Activated naive CD4-positive, alpha-beta T cell treated with anti-CD3 and anti-CD28 coated beads for 36 hours (primary cell): ENCODE measurements around the gene PLA2G15. TPM values are rescaled to one million over a fixed set of nuclear protein-coding genes. Genes with fewer than 3 reads are reported as not detected.
A peak's percentile ranks its signal among the peaks of the same experiment; 100 is the strongest.

Experiments used
- CTCF ChIA-PET: fragments of 350-600 bp; sonication (Branson Sonifier 250); formaldehyde crosslinking; loops from one replicate; lab custom pipeline; 2021; ENCODE audit warnings: antibody characterized with exemption; lab: Charles Lee
- DNase-seq: peaks from one replicate; pipeline ENCODE4 v3.0.0-alpha.2; 2020
- H3K27ac Mint-ChIP-seq: one replicate; pipeline ENCODE4 v1.8.0; 2021; ENCODE audit warnings: mild to moderate bottlenecking, mixed read lengths
- H3K27me3 Mint-ChIP-seq: one replicate; pipeline ENCODE4 v1.8.0; 2021; ENCODE audit warnings: low read depth, mixed read lengths
- H3K36me3 Mint-ChIP-seq: one replicate; pipeline ENCODE4 v1.8.0; 2021; ENCODE audit warnings: low read depth, mixed read lengths
- H3K4me1 Mint-ChIP-seq: one replicate; pipeline ENCODE4 v1.8.0; 2021; ENCODE audit warnings: low read depth, mixed read lengths
- H3K4me3 Mint-ChIP-seq: one replicate; pipeline ENCODE4 v1.8.0; 2021; ENCODE audit warnings: mild to moderate bottlenecking, moderate library complexity, mixed read lengths
- H3K9me3 Mint-ChIP-seq: one replicate; pipeline ENCODE4 v1.8.0; 2021; ENCODE audit warnings: mixed read lengths
- intact Hi-C: fragments of 100-400 bp; cut with micrococcal nuclease; formaldehyde crosslinking; loops from one replicate; pipeline ENCODE4 v1.15.1; 2023
- total RNA-seq, 2 experiments: library from RNA; stranded (reverse); gene quantifications; one replicate each; pipeline ENCODE4 v1.2.3, GENCODE V29; 2021

PLA2G15 gene
- total RNA-seq, 2 experiments from 2014 or later = 4.2 to 5.4 TPM

DNA sequence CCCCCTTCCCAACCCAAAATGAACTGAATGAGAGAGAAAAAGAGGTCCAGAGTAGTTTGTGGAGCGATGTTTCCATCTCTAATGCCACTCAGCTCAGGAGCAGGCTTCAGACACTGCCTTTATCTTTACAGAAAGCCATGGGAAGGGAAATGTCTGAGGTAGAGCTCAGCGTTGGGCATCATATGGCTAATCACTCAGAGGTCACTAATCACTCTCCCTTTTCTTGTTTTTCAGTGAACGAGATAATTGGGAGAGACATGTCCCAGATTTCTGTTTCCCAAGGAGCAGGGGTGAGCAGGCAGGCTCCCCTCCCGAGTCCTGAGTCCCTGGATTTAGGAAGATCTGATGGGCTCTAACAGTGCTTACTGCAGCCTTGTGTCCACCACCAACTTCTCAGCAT is 19.1 kb upstream of the PLA2G15 start:
- Mint-ChIP-seq H3K9me3 (no peaks in the 10 kb centered on the region), H3K36me3 (peaks cover 5% of the 10 kb centered on the region), H3K4me1 (peaks cover 33% of the 10 kb centered on the region), H3K27me3 (no peaks in the 10 kb centered on the region), H3K4me3 (no peak overlapping the region), H3K27ac (no peak overlapping the region)
- DNase-seq = no peak
- intact Hi-C loops = loop anchor here (5.0 kb wide), 1 partner anchor 49 kb away; no protein-coding TSS in a partner anchor
- CTCF ChIA-PET = interaction anchor here (0.6 to 3.1 kb wide), 4 partner anchors 8 to 142 kb away, joined by 3 to 24 read pairs (median 8); no protein-coding TSS in a partner anchor

DNA sequence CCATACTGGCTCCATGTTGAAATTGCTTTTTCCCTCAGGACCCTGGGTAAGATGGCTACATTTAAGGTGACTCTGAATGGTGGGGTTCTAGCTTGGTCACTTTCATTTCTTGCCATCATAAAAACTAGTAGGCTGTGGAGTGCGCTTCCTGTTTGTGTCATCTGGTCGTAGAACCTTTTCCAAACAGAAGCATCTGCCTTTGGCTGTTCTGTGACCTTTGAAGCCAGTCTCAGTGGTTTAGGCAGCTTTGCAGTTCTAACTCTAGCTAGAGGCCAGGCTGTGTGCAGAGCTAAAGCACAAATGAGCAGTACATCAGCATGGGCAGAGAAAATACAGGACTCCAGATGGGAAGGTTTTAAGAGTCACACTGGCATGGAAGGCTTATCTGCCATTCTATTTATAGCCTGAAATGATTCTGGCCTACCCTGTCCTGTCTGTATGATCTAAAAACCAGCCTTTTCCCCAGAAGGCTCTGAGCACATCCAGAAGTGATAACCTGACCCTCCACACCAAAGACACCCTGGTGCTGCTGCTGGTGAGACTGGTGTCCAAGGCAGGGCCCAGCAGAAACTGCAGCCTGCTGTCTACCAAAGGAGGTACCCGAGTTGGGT is 17.9 kb upstream of the PLA2G15 start:
- no peaks in the 10 kb centered on the region for H3K9me3 Mint-ChIP-seq
- H3K36me3 Mint-ChIP-seq = peaks cover 5% of the 10 kb centered on the region
- H3K27me3 Mint-ChIP-seq = no peaks in the 10 kb centered on the region
- DNase-seq = peak; percentile 56
- CTCF ChIA-PET = interaction anchor here (0.7 to 3.1 kb wide), 16 partner anchors 10 to 238 kb away, joined by 3 to 24 read pairs (median 6); no protein-coding TSS in a partner anchor
- H3K4me3 Mint-ChIP-seq = no peak overlapping the region
- peaks cover 33% of the 10 kb centered on the region for H3K4me1 Mint-ChIP-seq
- peak overlapping the region; percentile 77 for H3K27ac Mint-ChIP-seq
- intact Hi-C loops = loop anchor here (5.0 kb wide), 1 partner anchor 50 kb away; no protein-coding TSS in a partner anchor

DNA sequence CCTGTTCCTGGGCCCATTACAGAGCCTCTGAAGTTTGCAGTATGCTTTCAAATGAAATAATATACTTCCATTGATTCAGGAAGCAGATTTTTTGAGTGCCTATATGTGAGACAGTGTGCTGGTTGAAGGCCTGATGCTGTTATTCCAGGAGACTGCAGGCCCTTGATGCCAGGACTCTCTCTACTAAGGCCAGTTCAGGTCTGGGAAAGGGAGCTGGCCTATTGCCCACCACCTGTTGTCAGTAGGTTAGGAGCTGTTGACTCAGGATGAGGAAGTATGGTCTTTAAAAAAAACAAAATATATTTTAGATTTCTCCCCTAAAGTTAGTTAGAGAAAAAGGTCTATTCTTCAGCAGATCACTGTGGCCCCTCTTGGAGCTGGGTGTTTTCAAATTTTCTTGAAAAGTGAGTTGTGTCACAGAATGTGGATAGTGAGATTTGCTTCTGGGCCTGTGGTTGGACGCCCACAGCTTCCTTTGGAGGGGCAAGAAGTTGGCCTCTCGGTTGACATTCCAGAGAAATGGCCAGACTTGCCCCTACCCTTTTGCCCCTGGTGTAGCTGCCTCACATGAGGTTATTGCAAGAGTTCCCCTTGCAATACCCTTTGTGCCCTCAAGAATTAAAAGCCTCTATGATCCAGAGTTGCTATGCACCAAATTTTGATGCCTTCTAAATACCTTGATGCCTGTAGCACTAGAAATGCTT is 17.2 kb upstream of the PLA2G15 start:
- no peak for DNase-seq
- H3K27me3 Mint-ChIP-seq = no peaks in the 10 kb centered on the region
- no peaks in the 10 kb centered on the region for H3K9me3 Mint-ChIP-seq
- H3K4me3 Mint-ChIP-seq = no peak overlapping the region
- H3K36me3 Mint-ChIP-seq = peaks cover 5% of the 10 kb centered on the region
- H3K27ac Mint-ChIP-seq = peak overlapping the region; percentile 77
- peaks cover 36% of the 10 kb centered on the region for H3K4me1 Mint-ChIP-seq
- intact Hi-C loops = loop anchor here (2.0 to 5.0 kb wide), 2 partner anchors 51 to 293 kb away; no protein-coding TSS in a partner anchor
- CTCF ChIA-PET = interaction anchor here (0.6 to 3.1 kb wide), 20 partner anchors 10 to 344 kb away, joined by 3 to 24 read pairs (median 6); partner anchors contain the start of gene NRN1L

DNA sequence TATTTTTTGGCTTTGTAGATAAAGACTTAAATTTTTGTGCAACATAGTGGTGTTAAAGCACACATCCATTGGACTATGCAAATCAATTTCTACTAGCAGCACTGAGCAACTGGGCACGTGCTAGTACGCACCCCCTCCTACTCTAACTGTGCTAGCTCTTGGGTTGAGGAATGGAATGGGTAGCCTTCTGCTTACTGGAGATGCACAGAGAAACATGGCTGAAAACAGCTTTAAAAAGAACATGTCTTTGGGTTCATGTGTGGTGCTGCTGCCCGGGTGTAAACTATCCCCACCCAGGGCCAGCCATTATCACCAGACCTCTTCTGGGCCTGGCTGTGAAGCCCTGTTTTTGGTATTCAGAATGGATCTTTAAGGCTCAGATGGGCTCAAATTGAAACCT is 16.5 kb upstream of the PLA2G15 start:
- intact Hi-C loops = loop anchor here (1.0 to 5.0 kb wide), 5 partner anchors 51 to 294 kb away; no protein-coding TSS in a partner anchor
- Mint-ChIP-seq H3K27me3 (no peaks in the 10 kb centered on the region), H3K4me1 (peaks cover 41% of the 10 kb centered on the region), H3K27ac (peak overlapping the region; percentile 53), H3K4me3 (no peak overlapping the region), H3K36me3 (peaks cover 5% of the 10 kb centered on the region), H3K9me3 (no peaks in the 10 kb centered on the region)
- CTCF ChIA-PET = interaction anchor here (0.6 to 3.1 kb wide), 18 partner anchors 9 to 369 kb away, joined by 3 to 24 read pairs (median 6); partner anchors contain the start of gene NRN1L
- DNase-seq = no peak

DNA sequence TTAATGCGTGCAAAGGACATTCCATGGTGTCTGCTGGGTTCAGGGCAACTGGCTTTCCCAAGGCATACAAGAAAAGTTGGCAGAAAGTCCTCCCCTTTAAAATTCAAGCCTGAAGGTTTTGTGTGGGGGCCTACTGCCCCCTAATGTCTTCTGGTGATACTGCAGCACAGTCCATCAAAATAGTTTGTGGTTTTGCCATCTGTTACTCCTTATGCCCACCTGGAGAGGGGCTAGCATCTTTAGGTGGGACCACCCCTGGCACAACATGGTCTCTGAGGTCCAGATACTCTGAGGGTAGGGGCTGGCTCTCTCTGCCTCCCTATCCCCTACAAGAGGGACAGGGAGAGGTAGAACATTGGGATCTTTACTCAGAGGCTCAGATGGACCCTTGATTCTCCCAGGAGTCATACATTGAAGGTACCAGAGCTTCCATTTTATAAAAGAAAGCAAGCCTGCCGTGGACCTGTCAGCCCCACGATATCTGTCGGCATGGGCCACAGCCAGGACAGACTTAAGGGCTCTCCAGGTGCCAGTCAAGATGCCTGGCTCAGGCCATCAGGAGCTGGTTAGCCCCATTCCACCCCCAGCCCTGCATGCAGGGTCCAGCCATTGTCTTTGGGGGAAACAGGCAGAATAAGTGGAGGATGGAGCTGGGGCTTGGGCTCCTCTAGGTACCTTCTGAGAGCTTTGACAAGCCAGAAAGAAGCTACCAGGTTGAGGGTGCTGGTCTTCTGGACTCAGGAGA is 15.6 kb upstream of the PLA2G15 start:
- peaks cover 5% of the 10 kb centered on the region for H3K36me3 Mint-ChIP-seq
- intact Hi-C loops = loop anchor here (1.0 to 10.0 kb wide), 6 partner anchors 52 to 425 kb away; partner anchors contain the start of genes RANBP10 and TSNAXIP1
- H3K4me1 Mint-ChIP-seq = peaks cover 42% of the 10 kb centered on the region
- H3K27me3 Mint-ChIP-seq = no peaks in the 10 kb centered on the region
- H3K9me3 Mint-ChIP-seq = no peaks in the 10 kb centered on the region
- no peak overlapping the region for H3K4me3 Mint-ChIP-seq
- peak; percentile 64 for DNase-seq
- peak overlapping the region; percentile 53 for H3K27ac Mint-ChIP-seq
- CTCF ChIA-PET = interaction anchor here (0.7 to 2.7 kb wide), 13 partner anchors 9 to 166 kb away, joined by 3 to 20 read pairs (median 3); partner anchors contain the start of genes NFATC3 and SLC7A6

DNA sequence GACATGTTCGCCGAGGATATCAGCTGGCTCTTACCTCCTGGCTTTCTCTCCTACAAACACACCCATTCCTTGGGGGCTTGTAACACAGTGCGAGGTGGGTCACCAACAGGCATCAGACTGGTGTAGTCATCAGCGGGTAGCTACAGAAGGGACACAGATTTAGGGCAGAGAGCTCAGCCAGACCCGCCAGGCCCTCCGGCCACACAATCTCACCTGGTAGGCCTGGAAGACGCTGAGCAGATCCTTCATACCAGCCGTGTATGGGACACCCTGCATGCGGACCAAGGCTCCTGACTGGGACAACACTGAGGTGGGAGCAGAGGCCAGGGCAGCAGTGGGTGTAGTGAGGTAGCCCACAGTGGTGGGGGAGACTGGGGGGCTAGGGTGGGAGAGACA is 15.0 kb upstream of the PLA2G15 start:
- DNase-seq = no peak
- no peaks in the 10 kb centered on the region for H3K27me3 Mint-ChIP-seq
- intact Hi-C loops = loop anchor here (10.0 kb wide), 1 partner anchor 425 kb away; the partner anchor contains the start of genes RANBP10 and TSNAXIP1
- CTCF ChIA-PET = interaction anchor here (0.7 to 2.7 kb wide), 13 partner anchors 9 to 166 kb away, joined by 3 to 20 read pairs (median 3); partner anchors contain the start of genes NFATC3 and SLC7A6
- H3K9me3 Mint-ChIP-seq = no peaks in the 10 kb centered on the region
- no peak overlapping the region for H3K4me3 Mint-ChIP-seq
- H3K27ac Mint-ChIP-seq = no peak overlapping the region
- peaks cover 44% of the 10 kb centered on the region for H3K4me1 Mint-ChIP-seq
- H3K36me3 Mint-ChIP-seq = peaks cover 5% of the 10 kb centered on the region

DNA sequence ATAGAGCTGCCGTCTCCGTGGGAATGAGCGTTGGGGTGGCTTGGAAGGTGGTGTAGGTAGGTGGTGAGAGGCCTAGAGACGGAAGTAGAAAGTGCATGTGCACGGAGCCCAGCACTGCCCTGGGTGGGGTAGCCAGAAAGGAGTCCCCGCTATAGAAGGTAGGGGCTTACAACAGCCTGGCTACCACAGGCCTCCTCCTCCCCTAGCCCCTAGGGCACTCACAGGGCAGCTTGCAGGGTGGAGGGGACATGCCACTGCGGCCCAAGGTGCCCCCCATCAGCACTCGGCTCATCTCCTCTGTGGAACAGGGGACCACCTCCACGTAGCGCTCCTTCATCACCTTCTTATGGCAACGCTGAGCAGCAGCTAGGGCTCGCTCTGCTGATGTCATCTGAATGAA is 14.2 kb upstream of the PLA2G15 start:
- Mint-ChIP-seq H3K27me3 (no peaks in the 10 kb centered on the region), H3K27ac (no peak overlapping the region), H3K9me3 (no peaks in the 10 kb centered on the region), H3K4me1 (peaks cover 36% of the 10 kb centered on the region), H3K36me3 (peaks cover 4% of the 10 kb centered on the region), H3K4me3 (no peak overlapping the region)
- CTCF ChIA-PET = interaction anchor here (0.5 to 2.7 kb wide), 5 partner anchors 138 to 239 kb away, joined by 3 to 20 read pairs (median 3); partner anchors contain the start of gene NFATC3
- intact Hi-C loops = loop anchor here (10.0 kb wide), 1 partner anchor 426 kb away; the partner anchor contains the start of genes RANBP10 and TSNAXIP1
- DNase-seq = no peak

DNA sequence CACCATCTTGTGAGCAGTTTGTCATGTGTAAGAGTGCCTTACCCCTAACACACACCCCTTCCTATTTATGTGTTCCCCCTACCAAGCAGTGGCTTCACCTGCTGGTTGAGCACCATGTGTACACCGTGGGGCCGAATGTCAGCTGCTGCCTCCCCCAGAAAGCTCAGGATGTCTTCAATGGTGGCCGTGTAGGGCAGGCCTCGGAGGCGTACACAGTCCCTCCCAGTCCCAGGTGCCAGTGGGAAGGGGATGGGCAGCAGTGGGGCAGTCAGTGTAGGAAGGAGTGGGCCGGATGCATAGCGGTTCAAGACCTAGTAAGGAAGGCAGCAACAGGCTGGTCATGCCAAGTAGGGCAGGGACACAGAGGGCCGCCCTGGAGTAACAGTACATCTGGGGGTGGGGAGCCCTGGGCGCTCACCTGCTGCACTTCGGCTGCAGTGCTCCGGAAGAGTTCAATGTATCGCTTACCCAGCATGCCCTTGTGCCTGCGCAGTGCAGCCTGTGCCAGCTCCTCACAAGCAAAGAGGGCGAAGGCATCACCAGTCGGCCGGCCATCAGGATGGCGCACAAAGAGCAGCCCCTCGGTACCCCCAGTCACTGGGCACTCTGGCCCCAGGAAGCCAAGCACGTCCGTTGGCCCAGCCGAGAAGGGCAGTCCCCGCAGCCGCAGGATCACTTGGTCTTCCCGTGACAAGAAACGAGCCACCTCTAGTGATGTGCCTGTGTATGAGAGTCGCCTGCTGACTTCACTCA is 13.6 kb upstream of the PLA2G15 start:
- DNase-seq = no peak
- H3K27ac Mint-ChIP-seq = no peak overlapping the region
- H3K4me3 Mint-ChIP-seq = no peak overlapping the region
- no peaks in the 10 kb centered on the region for H3K9me3 Mint-ChIP-seq
- CTCF ChIA-PET = interaction anchor here (0.6 to 2.7 kb wide), 2 partner anchors 138 to 238 kb away, joined by 3 to 20 read pairs; no protein-coding TSS in a partner anchor
- H3K27me3 Mint-ChIP-seq = no peaks in the 10 kb centered on the region
- H3K4me1 Mint-ChIP-seq = peaks cover 35% of the 10 kb centered on the region
- intact Hi-C loops = loop anchor here (10.0 kb wide), 1 partner anchor 427 kb away; the partner anchor contains the start of genes RANBP10 and TSNAXIP1
- H3K36me3 Mint-ChIP-seq = peaks cover 4% of the 10 kb centered on the region

DNA sequence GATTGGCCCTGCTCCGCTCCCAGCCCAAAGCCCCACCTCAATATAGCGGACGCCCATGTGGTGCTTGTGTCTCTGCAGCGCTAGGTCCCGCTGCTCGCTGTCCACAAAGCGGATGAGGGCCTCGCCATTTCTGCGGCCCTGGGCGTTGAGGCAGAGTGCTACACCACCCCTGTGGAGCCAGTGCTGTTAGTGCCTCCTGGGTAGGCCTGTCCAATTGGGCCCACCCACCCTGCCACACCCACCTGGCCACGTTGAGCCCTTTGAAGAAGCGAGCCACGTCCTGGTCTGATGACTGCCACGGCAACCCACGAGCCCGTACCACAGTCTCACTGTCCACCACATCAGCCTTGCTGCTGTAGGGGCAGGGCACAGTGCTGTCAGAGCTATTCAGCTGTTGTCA is 12.8 kb upstream of the PLA2G15 start:
- H3K27me3 Mint-ChIP-seq = no peaks in the 10 kb centered on the region
- no peak for DNase-seq
- H3K4me3 Mint-ChIP-seq = no peak overlapping the region
- H3K4me1 Mint-ChIP-seq = peaks cover 35% of the 10 kb centered on the region
- no peaks in the 10 kb centered on the region for H3K9me3 Mint-ChIP-seq
- H3K27ac Mint-ChIP-seq = no peak overlapping the region
- peaks cover 2% of the 10 kb centered on the region for H3K36me3 Mint-ChIP-seq
- intact Hi-C loops = loop anchor here (10.0 kb wide), 1 partner anchor 428 kb away; the partner anchor contains the start of genes RANBP10 and TSNAXIP1
- CTCF ChIA-PET = no interaction called here

DNA sequence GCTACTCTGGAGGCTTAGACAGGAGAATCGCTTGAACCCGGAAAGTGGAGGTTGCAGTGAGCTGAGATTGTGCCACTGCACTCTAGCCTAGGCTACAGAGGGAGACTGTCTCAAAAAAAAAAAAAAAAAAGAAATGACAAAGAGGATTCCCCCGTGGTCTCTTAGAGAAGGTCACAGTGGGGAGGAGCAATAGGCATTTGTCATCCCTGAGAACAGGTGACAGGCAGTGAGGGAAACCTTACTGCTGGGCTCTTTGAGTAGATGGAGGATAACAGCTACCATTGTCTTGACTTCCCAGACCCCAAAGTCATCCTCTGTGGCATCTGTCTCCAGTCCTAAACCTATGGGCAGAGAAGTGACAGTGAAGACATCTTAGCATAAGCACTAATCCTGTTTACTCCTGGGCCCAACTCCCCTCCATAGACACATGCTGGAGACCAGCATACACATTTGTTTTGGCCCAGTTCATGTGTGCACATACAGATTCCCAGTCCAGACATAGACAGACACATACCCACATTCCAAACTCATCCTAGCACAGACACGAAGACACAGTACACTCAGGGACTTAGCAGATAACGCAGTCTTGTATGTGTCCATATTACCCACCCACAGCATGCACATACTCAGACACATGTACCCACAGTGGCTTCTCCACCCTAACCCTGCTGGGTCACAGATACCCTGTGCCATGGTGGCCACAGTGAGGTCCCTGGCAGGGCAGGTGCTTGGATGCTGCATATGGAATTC is 11.9 kb upstream of the PLA2G15 start:
- CTCF ChIA-PET = no interaction called here
- Mint-ChIP-seq H3K4me1 (peaks cover 26% of the 10 kb centered on the region), H3K36me3 (peaks cover 2% of the 10 kb centered on the region), H3K27ac (peak overlapping the region; percentile 16), H3K27me3 (no peaks in the 10 kb centered on the region), H3K9me3 (no peaks in the 10 kb centered on the region), H3K4me3 (no peak overlapping the region)
- DNase-seq = peak; percentile 50
- intact Hi-C loops = loop anchor here (10.0 kb wide), 1 partner anchor 428 kb away; the partner anchor contains the start of genes RANBP10 and TSNAXIP1
